Measurements from ENCODE around the gene BMP5.
A peak's percentile ranks its signal among the peaks of the same experiment; 100 is the strongest.

Gene BMP5

DNA sequence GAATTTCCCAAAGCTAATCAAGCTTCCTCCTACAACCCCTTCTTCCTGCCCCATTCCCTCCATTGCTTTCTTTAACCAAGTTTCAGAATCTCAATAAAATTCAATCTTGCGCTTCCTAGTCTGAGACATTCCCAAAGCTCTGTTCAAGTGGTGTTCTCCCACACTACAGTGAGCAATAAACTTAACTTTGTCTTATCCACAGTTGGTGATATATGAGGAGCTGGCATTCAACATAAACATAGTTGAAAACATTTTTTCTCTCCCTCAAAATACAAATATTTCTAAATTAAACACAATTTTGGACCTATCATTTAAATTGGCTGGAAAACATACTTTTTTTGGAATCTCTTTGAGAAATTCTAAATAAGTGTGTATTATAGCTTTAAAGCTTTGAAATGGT lies 166.7 kb downstream of the BMP5 start:
- DNase-seq (ENCODE audit: low spot score): no peak

DNA sequence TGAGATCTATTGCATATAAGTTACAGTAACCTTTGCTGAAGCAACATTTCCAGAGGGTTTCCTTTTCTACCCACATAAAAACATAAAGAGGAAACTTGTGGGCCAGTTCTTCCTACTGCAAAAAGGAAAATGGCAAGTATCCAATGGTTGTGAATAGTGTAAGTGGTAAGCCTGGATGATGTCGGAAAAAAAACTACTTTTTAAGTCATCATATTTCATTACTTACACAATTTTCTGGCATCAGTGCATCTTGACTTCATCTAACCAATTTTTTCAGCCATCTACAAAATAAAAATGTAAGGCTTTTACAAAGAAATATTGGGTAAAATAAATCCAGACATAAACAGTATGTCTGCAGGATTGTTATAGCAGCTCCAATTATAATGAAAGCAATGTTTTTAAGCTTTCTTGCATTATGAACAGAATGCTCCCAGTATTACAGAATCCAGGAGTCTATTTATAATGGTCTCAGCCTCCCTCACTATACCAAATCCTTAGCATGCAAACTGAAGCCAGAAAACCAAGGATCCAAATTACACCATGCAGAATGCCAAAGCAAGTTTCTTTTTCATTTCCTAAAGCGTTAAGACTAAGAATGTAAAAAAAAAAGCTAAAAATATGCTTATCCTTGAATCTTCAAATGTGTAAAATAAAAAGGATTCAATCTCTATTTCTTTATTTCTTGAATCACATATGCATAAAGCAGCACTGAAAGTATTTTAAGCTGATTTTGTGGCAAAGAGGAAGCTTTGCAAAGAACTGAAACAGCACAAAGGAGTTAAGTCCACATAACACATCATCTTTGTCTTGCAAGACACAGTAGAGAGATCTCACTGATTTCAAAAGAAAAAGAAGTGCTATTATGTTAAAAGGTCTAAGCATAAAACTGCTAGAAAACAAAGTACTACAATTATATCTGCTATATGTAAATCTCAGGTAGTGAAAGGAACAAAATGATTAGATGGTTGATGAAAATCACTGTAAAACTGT lies 169.6 kb downstream of the BMP5 start:
- DNase-seq (ENCODE audit: low spot score): no peak

DNA sequence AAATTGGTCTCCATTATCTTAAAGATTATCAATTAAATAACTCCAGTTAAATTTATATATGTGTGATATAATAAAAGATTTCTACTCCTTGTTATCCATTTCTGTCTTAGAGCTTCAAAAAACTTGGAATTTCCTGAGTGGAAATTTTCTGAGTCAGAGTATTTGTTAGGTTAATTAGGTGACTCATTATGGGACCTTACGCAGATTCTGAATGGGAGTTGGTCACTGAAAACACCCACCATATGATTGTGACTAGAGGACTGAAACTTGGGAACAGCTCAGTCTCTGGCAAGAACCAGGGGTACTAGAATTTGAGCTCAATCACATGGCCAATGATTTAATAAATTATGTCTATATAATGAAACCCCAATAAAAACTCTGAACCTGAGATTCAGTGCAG lies 171.0 kb downstream of the BMP5 start:
- DNase-seq (ENCODE audit: low spot score): peak; percentile 4

All from RKO (cell line).